Measurements from ENCODE around the gene CTRB1.

Gene CTRB1

DNA sequence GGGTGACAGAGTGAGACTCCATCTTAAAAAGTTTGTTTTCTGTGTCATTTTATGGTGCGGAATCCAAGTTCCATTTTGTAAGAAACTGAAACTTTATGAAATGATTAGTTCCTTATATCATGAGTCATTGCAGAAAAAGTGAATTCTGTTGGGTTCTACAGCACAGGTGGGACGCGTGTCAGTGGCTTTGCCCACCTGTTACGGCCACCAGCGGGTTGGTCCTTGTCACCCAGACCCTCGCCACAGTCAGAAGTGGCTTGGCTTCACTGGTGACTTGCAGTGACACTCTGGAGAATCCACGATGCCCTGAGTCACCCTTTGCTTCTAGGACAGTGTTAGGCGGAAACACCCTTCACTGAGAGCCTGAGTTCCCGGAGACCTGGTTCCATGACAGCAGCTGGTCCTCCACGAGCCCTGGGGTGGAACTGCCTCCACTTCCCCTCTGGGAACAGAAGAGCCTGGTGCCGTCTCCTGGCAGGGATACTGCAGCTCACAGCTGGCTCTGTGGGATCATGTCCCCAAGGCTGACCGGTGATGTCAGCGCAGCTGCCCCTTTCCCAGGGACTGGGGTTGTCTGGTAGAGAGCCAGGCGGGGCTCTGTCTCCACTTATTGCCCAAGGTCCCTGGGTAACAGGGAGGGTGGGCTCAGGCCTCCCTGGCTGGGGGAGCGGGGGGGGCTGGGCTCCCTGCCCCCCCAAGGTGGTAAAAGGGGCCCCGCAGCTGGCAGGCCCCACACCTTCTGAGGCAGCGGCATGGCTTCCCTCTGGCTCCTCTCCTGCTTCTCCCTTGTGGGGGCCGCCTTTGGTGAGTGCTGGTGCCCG lies at the start of gene CTRB1:
CTRB1 (plus strand) TSS at position 733 of the 821 bp plus-strand sequence; CDS start at position 753, 20 bp downstream.
- DNase-seq (ENCODE audit: low spot score), result no peak

DNA sequence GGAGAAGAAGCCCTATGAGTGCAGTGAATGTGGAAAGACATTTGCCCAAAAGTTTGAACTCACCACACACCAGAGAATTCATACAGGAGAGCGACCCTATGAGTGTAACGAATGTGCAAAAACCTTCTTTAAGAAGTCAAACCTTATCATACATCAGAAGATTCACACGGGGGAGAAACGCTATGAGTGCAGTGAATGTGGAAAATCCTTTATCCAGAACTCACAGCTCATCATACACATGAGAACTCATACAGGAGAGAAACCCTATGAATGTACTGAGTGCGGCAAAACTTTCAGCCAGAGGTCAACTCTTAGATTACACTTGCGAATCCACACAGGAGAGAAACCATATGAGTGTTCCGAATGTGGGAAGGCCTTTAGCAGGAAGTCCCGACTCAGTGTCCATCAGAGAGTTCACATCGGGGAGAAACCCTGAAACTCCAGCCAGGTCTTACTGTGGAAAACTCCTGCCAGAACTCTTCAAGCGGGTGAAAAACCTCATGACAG lies 48.8 kb upstream of the CTRB1 start:
- no peak for DNase-seq (ENCODE audit: low spot score)

DNA sequence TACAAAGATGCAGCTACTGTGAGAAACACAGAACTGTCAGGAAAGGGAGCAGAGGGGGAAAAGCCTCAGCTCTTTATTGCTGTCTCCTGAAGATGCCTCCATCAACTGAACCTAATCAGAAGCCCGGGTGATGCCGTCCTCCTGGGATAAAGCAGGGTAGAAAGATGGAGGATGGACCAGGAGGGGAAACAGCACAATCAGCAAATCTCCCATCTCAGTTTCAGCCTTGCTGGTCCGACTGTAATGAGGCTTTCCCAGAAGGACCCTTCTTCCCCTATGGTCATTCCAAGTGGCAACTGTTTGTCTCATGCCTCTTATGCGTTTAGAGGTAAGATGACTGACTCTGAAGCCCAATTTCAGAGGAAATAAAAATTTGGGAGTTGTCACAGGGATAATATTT lies 46.2 kb upstream of the CTRB1 start:
- no peak for DNase-seq (ENCODE audit: low spot score)

DNA sequence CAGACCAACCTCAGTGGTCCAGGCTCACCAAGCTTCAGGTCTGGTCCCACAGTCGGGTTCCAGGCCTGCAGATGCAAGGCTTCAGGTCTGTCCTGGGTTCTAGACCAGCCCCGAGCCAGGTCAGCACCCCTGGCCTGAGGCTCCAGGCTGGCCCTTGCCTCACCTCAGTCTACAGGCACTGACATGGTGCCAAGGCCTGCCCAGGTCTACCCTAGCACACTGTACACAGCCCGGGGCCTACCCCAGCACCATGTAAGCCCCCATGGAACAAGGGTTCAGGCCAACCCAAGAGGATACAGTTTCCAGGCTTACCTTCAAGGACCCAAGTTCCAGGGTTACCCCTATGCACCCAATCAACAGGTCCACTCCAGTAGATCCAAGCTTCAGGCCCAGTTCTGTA lies 43.7 kb upstream of the CTRB1 start:
- DNase-seq (ENCODE audit: low spot score), result no peak

DNA sequence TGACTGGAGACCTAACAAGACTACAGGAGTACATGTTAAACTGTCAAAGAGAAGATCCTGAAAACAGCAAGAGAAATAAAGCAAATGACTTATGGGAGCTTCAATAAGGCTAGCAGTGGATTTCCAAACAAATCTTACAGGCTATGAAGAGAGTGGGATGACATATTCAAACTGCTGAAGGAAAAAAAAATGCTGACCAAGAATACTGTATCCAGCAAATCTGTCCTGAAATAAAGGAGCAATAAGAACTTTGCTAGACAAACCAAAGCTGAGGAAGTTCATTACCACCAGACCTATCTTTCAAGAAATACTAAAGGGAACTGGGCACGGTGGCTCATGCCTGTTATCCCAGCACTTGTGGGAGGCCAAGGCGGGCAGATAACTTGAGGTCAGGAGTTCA lies 41.9 kb upstream of the CTRB1 start:
- no peak for DNase-seq (ENCODE audit: low spot score)

DNA sequence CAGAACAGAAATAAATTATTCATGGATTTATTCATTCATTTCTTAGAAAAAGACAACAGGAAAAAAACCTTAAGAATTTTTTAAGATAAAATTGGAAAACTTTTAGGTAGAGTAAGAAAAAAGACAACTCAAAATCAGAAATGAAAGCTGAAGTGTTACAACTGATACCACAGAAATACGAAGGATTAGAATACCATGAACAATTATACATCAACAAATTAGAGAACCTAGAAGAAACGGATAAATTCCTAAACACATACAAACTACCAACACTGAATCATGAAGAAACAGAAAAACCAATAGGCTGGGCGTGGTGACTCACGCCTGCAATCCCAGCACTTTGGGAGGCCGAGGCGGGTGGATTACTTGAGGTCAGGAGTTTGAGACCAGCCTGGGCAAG lies 39.6 kb upstream of the CTRB1 start:
- DNase-seq (ENCODE audit: low spot score), result no peak

DNA sequence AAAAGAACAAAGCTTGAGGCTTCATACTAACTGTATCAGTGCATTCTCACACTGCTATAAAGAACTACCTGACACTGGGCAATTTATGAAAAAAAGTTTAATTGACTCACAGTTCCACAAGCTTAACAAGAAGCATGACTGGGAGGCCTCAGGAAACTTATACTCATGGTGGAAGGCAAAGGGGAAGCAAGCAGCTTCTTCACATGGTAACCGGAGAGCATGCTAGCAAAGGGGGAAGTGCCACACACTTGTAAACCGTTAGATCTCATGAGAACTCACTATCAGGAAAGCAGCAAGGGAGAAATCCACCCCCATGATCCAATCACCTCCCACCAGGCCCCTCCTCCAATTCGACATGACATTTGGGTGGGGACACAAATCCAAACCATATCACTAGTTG lies 37.2 kb upstream of the CTRB1 start:
- no peak for DNase-seq (ENCODE audit: low spot score)

DNA sequence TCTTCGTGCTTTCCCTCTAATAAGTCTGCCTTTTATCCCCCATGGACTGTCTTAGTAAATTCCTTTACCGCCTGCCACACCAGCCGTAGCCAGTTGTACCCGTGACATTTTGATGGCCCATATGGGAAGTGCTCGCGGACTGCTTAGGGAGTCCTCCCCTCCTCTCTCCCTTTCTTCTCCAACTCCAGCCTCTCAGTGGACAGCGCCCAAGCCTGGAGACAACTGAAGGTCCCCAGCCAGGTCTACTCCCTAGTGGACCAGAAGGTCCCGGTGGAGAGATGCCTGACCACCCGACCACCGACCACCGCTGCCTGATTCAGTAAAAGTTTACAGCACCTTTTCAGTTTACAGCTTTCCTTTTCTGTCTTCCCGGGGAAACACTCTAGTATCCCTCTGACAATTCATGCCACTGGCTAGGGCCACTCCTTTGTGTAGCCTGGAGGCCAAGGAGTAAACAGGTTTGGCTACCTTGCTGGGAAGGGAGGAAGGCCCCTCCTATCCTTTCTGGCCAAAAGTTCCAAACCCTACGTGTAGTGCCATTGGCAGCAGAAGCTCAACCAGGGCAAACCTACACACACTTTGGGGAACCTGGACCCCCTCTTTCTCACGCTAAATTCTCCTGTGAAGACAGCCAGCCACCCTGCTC lies 29.8 kb upstream of the CTRB1 start:
- DNase-seq (ENCODE audit: low spot score), result no peak

DNA sequence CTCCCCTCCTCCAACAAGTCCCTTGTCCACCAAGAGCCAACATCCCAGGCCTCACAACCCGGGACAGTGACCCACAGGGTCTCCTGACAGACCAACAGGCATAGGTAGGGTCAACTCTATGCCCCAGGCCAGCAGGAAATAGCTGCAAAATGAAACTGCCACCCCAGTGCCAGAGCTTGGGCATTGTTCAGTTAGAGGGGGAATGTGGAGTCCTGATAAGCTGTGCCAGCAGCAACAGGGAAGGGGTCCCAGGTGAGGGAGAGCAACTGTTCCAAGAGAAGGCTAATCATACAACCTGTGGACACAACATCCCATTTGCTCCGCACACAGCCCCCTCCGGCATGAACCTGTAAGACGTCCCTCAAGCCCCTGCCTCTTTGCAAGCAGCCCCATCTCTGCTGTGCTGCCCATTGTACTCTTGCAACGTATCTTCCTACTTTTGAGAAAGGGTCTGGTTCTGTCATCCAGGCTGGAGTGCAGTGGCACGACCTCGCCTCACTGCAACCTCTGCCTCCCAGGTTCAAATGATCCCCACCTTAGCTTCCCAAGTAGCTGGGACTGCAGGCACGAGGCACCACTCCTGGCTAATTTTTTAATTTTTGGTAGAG lies 29.0 kb upstream of the CTRB1 start:
- DNase-seq (ENCODE audit: low spot score), result no peak

DNA sequence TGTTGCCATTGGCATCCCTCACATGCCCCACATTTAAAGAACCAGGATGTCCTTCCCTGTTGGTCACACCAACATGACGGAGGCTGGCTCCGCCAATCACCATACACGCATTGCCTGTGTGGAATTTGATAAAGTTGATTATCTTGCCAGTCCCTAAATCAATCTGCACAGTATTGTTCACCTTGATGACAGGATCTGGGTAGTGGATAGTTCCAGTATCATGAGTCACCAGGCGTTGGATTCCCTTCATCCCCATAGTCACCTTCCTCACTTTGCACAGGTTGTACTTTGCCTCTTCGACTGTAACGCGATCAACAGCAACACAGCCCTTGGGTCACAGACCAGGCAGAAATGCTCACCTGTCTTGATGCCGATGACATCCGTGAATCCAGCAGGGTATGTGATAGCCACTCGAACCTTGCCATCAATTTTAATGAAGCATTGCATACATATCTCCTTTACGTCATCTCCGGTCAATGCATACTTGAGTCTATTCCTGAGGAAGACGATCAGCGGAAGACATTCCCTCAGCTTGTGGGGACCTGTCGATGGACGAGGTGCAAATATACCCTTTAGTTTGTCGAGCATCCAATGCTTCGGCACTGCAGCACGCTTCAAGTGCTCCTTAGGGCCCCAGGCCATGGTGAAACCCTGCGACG lies 26.1 kb upstream of the CTRB1 start:
- DNase-seq (ENCODE audit: low spot score), result no peak

DNA sequence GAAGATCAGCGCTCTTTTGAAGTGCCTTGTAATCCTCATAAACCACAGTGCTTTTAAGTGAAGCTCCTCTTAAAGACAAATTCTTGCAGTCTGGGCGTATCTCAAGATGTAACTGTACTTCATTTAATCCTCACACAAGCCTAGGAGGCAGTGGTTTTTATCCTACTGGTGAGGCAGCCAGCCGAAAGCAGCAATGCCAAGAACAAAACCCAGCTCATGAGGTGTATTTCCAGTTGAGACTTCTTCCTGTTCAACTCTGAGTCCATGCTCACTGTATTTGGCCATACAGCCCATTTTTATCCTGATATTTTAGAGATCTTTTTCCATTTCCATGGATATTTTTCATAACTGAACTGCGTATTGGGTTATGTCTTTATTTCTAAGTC lies 25.5 kb upstream of the CTRB1 start:
- no peak for DNase-seq (ENCODE audit: low spot score)

DNA sequence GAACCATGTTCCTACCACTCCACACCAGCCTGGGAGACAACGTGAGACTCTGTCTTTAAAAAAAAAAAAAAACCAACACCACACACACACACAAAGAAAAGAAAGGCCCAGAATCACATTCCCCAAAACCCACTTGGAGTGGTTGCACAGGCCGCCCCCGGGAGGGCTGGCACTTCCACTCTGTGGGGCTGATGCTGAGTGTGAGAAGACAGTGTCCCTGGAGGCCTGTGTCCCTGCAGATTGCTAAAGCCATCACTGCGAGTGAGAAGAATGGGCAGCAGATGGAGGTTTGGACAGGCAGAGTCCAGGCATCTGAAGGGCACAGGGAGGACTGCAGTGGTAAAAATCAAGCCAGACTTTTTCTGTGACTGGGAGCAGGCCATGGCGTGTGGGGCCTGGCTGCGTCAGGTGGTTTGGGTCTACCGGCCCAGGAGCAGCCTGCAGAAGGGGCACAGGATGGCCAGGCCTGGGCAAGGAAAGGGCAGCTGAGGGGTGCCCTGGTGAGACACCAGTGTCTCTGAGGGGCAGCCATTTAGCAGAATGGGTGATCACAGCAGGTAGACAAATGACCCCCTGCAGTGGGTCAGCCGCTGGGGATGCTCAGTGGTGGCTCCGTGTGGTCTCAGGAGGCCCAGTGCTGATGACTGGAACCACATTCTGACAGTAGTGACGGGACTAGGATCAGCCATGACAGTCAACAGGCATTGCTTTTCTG lies 24.9 kb upstream of the CTRB1 start:
- DNase-seq (ENCODE audit: low spot score), result no peak

DNA sequence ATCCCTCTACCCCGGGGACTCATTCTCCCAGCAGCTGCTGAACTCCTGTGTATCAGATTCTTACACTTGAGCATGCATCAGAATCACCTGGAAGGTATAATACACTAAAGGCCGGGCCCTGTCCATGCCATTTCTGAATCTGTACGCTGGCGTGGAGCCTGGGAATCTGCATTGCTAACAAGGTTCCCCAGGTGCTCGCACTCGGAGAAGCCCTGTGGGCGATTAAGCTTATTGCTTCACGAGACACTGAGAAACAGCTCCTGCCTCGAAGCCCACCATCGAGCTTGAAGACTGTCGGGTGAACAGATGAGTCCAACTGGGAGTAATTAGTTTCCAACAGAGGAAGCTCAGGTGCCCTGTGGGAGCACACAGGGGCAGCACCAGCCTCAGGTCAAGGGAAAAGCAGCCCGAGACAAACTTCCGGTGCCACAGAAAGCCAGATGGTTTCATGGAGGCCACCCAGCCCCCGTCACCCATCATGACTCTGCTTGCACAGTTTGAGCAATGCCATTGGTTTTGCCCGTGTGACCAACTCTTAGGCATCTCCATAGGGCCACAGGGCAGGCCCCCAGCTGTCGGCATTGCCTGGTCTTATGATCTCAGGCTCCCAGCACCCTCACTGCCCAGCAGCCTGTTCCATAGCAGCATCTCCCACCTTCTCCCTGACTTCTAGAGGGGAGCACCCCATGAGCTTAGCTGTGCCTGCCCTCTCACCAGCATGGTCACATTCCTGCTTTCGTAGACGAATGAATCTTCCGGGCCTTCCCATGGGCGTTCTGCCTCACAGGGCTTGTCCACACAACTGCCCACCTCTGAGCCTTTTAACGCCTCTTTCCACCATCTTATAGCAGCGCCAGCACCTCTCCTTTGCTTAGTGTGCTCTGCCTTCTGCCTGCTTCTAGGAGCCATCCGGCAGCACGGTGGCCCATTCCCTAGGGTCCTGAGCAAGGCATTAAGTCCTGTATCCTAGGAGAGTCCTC lies 22.7 kb upstream of the CTRB1 start:
- DNase-seq (ENCODE audit: low spot score), result no peak

DNA sequence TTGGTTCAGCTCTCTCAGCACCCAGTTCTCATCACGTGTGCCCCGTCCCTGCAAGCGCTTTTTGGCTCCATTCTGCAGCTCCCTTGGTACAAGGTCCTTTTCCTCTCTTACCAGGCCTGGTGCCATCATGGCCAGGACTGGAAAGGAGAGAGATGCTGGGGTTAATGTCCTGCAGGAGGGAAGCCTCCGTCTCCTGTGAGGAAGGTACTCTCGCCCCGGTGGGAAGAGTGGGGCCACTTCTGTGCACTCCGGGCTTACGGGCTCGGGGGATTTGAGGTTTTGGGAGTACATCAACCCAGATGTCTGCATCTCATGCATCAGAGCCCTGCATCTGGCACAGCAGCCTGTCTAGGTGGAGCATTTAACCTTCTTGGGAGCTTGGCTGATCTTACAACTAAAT lies 22.0 kb upstream of the CTRB1 start:
- DNase-seq (ENCODE audit: low spot score), result no peak

DNA sequence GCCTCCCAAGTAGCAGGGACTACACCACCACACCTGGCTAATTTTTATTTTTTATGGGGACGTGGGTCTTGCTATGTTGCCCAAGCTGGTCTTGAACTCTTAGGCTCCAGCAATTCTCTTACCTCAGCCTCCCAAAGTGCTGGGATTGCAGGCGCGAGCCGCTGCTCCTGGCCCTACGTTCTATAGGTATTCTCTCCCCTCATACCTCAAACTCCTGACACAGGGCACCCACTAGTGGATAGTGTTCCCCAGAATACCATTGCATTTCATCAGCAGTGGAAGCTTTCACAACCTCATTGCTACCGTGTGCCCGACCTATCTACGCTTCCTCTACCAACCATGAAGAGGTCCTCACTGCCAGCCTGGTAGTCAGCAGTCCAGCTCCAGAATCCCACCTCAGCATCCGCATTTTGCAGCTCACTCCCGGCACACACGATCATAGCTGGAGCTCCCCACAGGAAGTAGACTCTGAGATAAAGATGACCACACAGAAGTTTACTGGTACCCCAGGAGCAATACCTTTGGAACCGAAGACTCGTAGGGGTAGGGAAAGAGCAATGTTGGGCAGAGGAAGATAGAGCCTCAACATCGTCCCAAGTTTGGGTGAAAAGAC lies 21.2 kb upstream of the CTRB1 start:
- no peak for DNase-seq (ENCODE audit: low spot score)

DNA sequence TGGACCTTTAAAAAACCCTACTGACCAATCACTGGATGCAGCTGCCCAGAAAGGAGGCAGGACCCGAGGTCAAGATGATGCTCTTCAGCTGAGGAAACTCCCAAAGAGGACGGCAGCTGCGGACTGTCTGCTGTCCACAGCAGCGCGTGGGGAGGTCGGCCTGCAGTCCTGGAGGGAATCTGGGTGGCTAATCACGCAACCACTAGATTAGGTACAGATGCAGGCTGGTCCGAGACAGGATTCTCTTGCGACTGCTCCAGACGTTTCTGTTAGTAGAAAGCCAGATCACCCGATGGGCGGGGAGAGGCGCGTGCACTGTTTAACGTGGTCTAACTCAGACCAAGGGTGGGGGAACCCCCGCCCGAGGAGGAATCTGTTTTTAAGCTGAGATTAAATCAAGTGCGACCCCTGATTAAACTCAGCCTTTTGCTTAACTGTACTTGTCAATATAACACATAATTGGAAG lies 20.6 kb upstream of the CTRB1 start:
- no peak for DNase-seq (ENCODE audit: low spot score)

DNA sequence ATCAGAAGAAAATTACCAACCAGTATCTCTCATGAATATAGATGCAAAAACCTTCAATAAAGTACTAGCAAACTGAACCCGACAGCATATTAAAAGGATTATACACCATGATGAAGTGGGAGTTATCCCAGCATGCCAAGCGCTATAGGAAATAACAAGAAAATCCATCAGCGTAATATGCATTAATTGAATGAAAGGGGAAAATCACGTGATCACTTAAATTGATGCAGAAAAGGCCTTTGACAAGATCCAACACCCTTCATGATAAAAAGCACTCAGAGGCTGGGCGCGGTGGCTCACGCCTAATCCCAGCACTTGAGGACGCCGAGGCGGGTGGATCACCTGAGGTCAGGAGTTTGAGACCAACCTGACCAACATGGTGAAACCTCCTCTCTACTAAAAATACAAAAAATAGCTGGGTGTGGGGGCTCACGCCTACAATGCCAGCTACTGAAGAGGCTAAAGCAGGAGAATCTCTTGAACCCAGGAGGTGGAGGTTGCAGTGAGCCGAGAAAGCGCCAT lies 16.7 kb upstream of the CTRB1 start:
- no peak for DNase-seq (ENCODE audit: low spot score)

DNA sequence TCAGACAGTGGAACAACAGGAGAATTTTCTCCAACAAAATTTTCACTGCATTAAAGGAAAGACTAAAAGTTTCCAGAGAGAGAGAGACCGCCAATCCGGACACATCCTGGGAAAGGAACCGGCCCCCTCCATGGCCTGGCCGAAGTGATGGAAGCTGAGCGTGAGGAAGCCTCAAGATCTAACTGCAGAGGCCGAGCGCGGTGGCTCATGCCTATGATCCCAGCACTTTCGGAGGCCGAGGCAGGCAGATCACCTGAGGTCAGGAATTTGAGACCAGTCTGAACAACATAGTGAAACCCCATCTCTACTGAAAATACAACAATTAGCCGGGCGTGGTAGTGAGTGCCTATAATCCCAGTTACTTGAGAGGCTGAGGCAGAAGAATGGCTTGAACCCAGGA lies 15.7 kb upstream of the CTRB1 start:
- no peak for DNase-seq (ENCODE audit: low spot score)

DNA sequence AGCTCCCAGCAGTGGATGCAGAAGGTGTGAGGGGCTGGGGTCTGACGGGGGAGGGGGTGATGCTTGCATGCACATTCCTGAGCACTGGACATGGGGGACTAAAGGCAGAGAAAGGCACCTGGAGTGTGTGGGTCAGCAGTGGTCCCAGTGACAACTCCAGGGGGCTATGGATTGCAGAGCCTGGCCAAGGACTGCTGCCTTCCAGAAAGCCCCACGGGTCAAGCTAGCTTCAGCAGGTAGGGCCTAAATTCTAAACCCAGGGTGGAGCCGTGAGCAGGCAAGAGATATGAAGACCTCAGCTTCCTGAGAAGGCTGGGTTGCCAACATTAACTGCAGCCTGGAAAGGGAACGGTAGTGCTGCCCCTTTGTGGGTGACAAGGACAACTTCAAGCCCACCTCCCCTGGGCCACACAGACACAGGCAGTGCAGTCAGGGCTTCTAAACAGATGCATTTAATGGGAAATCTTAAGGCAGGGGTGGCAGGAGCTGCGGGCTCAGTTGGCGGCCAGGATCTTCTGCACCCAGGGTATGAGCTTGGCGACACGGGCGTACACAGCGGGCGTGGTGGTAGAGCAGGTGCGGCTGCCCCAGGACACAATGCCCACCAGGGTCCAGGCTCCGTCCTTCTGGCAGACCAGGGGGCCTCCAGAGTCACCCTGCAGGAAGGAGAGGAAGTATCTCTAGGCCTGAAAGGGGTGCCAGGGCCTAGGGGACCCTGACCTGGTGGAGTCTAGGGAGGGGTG lies 14.9 kb upstream of the CTRB1 start:
- DNase-seq (ENCODE audit: low spot score), result no peak
